Heart left ventricle (tissue), 16 donors: ENCODE data around the gene CAMTA1. TPM values are rescaled to one million over a fixed set of nuclear protein-coding genes. Genes with fewer than 3 reads are reported as not detected.

Experiments used
- ATAC-seq, 4 donors: fragments of 200-7000 bp; cut with Tn5 transposase; one replicate each; pipeline ENCODE4 v1.9.1; 2020 to 2022; ENCODE audit warnings: moderate library complexity in 4 of 4, mild to moderate bottlenecking in 3 of 4, moderate number of reproducible peaks in 1 of 4
- DNase-seq, 5 donors: peaks; one replicate each; pipeline ENCODE4 v3.0.0-alpha.2; 2020
- H3K27ac ChIP-seq, 12 donors: fragments of 200-600 bp; sonication (generic) in 4 of 12; one replicate each; pipeline versions ENCODE4 v1.5.0 to v1.8.0; 2016 to 2022; ENCODE audit warnings: mild to moderate bottlenecking in 2 of 12
- H3K27me3 ChIP-seq, 9 donors: fragments of 200-600 bp; sonication (generic) in 2 of 9; one replicate each; pipeline versions ENCODE4 v1.5.1 to v1.8.0; 2016 to 2022; ENCODE audit warnings: mild to moderate bottlenecking in 3 of 9
- H3K36me3 ChIP-seq, 9 donors: fragments of 200-600 bp; sonication (generic) in 2 of 9; one replicate each; pipeline versions ENCODE4 v1.5.0 to v1.8.0; 2018 to 2022; ENCODE audit warnings: mild to moderate bottlenecking in 2 of 9
- H3K4me1 ChIP-seq, 12 donors: fragments of 200-600 bp; sonication (generic) in 4 of 12; one replicate each; pipeline versions ENCODE4 v1.5.0 to v1.8.0; 2016 to 2022; ENCODE audit warnings: mild to moderate bottlenecking in 3 of 12
- H3K4me3 ChIP-seq, 12 donors: fragments of 200-600 bp; sonication (generic) in 4 of 12; one replicate each; pipeline versions ENCODE4 v1.5.0 to v1.8.0; 2017 to 2022; ENCODE audit warnings: mild to moderate bottlenecking in 9 of 12, moderate library complexity in 4 of 12
- H3K9me3 ChIP-seq, 12 donors: fragments of 200-600 bp; sonication (generic) in 4 of 12; one replicate each; pipeline versions ENCODE4 v1.5.0 to v1.8.0; 2016 to 2022; ENCODE audit warnings: mild to moderate bottlenecking in 1 of 12
- CTCF ChIP-seq, 12 donors: fragments of 200-600 bp; sonication (generic) in 4 of 12; IDR thresholded peaks; one replicate each; pipeline versions ENCODE4 v1.5.0 to v1.8.0; 2018 to 2022; ENCODE audit warnings: antibody characterized with exemption in 12 of 12, mild to moderate bottlenecking in 5 of 12
- POLR2A ChIP-seq, 2 donors: fragments of 450-650 bp; IDR thresholded peaks; one replicate each; pipeline ENCODE4 v1.6.1; 2017; ENCODE audit warnings: antibody characterized with exemption in 2 of 2, mild to moderate bottlenecking in 2 of 2, moderate library complexity in 2 of 2
- WGBS, 4 donors: extraction: QIAGEN DNeasy Blood & Tissue Kit in 2 of 4; methylation state at CpG; one replicate each; pipeline versions ENCODE4 v1.1.5 to v1.1.7; 2013 to 2018; 5-methylcytosine and 5-hydroxymethylcytosine counted together
- intact Hi-C, 10 donors: fragments of 100-400 bp; cut with DNase I; formaldehyde crosslinking; loops; one replicate each; pipeline versions ENCODE4 v1.11.1 to v1.14.2; 2022
- polyA plus RNA-seq, 2 donors: library from polyadenylated mRNA; stranded (reverse); fragments of 200-250 nt; gene quantifications; one replicate each; pipeline ENCODE4 v1.2.3, GENCODE V29; 2013
- total RNA-seq, 9 donors: library from RNA; depleted of rRNA in 2 of 9; stranded (reverse); fragments of >200 nt in 2 of 9; fragmentation: NEBNext Ultra II Directional in 3 of 9; extraction: Animal tissue kit (Norgen Biotek cat#: 25700) in 3 of 9; gene quantifications; one replicate each; pipeline versions ENCODE4 v1.1.0 to v1.2.4, GENCODE V29; 2016 to 2023
- donor health status: ischemic (EF 13 %, LVEDD 7.1; RV severe dilation, severe dysfunction).
- donor health status: healthy with polysubstance abuse.
- donor health status: DM: no; HTN: yes; CAD: no.
- donor health status: DM: no; HTN: no; CAD: no.
- donor health status: ischemic (EF 25% LVEDD 6.9; RV normal size, moderate dysfunction).
- donor health status: ischemic (EF 25% LVEDD 5.7; RV mildly dilated, moderate dysfunction).
- donor health status: healthy.
- donor health status: DM: yes; HTN: yes; CAD: no.
- donor health status: ischemic (EF 35%, LVEDD 5.7; RV mildly dilated, moderate dysfunction).
- donor health status: nonischemic (EF 11% LVEDD 7.7; RV severe dilation, severe dysfunction).
- donor health status: DM: yes; HTN: yes; CAD: no.
- donor health status: PGD.
- donor health status: ischemic (EF 29% LVEDD 5.4; RV normal size, mild dysfunction).
- donor health status: nonischemic (EF 23%, LVEDD 6.1; RV moderate dilation, normal function).

Gene CAMTA1
- total and polyA plus RNA-seq, 11 donors, result 114 to 303 (median 137) TPM

- ATAC-seq, result no peak
- Histone ChIP-seq H3K9me3 (no peaks in the 10 kb centered on the region), H3K4me1 (peaks cover 0 to 7% (median 0%) of the 10 kb centered on the region in 12 donors), H3K4me3 (no peak overlapping the region), H3K36me3 (no peaks in the 10 kb centered on the region), H3K27ac (no peak overlapping the region), H3K27me3 (no peaks in the 10 kb centered on the region)
- intact Hi-C loops, result loop anchor here in 1 of 10 donors (5.0 kb wide), 1 partner anchor 47 kb away; no protein-coding TSS in a partner anchor
- TF ChIP-seq CTCF (IDR thresholded peaks at IDR 0.05), result no peak
- no peak for TF ChIP-seq POLR2A (IDR thresholded peaks at IDR 0.05)
- WGBS, 4 donors, result 66 to 72% (median 68%) methylated on average over 17 of the region's 17 CpGs
- DNase-seq, result no peak
Measured at GRCh38 chr1:7694600-7695496, 909.6 kb downstream of the CAMTA1 start.

- peak in 1 of 4 donors; percentile 11 for ATAC-seq
- no peaks in the 10 kb centered on the region for H3K9me3 ChIP-seq
- no peak for DNase-seq
- H3K4me3 ChIP-seq, result no peak overlapping the region
- H3K27ac ChIP-seq, result no peak overlapping the region
- intact Hi-C loops, result loop anchor here in 1 of 10 donors (5.0 kb wide), 1 partner anchor 47 kb away; no protein-coding TSS in a partner anchor
- peaks cover 0 to 7% (median 0%) of the 10 kb centered on the region in 12 donors for H3K4me1 ChIP-seq
- WGBS, 4 donors, result 45 to 67% (median 61%) methylated on average over 5 to 6 of the region's 6 CpGs
- no peaks in the 10 kb centered on the region for H3K36me3 ChIP-seq
- TF ChIP-seq CTCF (IDR thresholded peaks at IDR 0.05), result peak in 1 of 12 donors; percentile 11
- TF ChIP-seq POLR2A (IDR thresholded peaks at IDR 0.05), result no peak
- no peaks in the 10 kb centered on the region for H3K27me3 ChIP-seq
Measured at GRCh38 chr1:7695497-7696117, 910.4 kb downstream of the CAMTA1 start.

- Histone ChIP-seq H3K4me3 (no peak overlapping the region), H3K27me3 (peaks cover 0 to 6% (median 0%) of the 10 kb centered on the region in 9 donors), H3K27ac (no peak overlapping the region), H3K4me1 (peaks cover 0 to 16% (median 0%) of the 10 kb centered on the region in 12 donors), H3K9me3 (no peaks in the 10 kb centered on the region), H3K36me3 (no peaks in the 10 kb centered on the region)
- intact Hi-C loops, result loop anchor here in 1 of 10 donors (5.0 kb wide), 1 partner anchor 44 kb away; no protein-coding TSS in a partner anchor
- ATAC-seq (no peak), DNase-seq (no peak)
- TF ChIP-seq POLR2A (IDR thresholded peaks at IDR 0.05), result no peak
- TF ChIP-seq CTCF (IDR thresholded peaks at IDR 0.05), result no peak
- 78 to 90% (median 84%) methylated on average over 7 of the region's 7 CpGs for WGBS, 4 donors
Measured at GRCh38 chr1:7698641-7699040, 913.4 kb downstream of the CAMTA1 start.

GRCh38 chr1:7702365-7702764 lies 917.1 kb downstream of the CAMTA1 start:
- ATAC-seq (no peak), DNase-seq (no peak)
- Histone ChIP-seq H3K4me1 (peaks cover 0 to 24% (median 6%) of the 10 kb centered on the region in 12 donors), H3K36me3 (no peaks in the 10 kb centered on the region), H3K4me3 (no peak overlapping the region), H3K27me3 (peaks cover 0 to 24% (median 0%) of the 10 kb centered on the region in 9 donors), H3K9me3 (no peaks in the 10 kb centered on the region), H3K27ac (no peak overlapping the region)
- no peak for TF ChIP-seq CTCF (IDR thresholded peaks at IDR 0.05)
- TF ChIP-seq POLR2A (IDR thresholded peaks at IDR 0.05), result no peak
- WGBS, 4 donors, result 28 to 37% (median 34%) methylated on average over 5 of the region's 5 CpGs
- intact Hi-C loops, result no loop called here
